HCT116 (cell line): ENCODE measurements around the gene TAF12. TPM values are rescaled to one million over a fixed set of nuclear protein-coding genes. Genes with fewer than 3 reads are reported as not detected.

Experiments used
- ATAC-seq: fragments of 200-7000 bp; cut with Tn5 transposase; 2 replicates; pipeline ENCODE4 v1.9.1; 2020; ENCODE audit warnings: mild to moderate bottlenecking, moderate library complexity
- BruUV-seq: library from RNA; stranded (reverse); fragments of 400-500 nt; replicated peaks from 2 replicates; lab custom pipeline; 2021; lab: Mats Ljungman, UMichigan
- CTCF ChIA-PET: fragments of 300-600 bp; sonication (Branson Sonifier 250); formaldehyde crosslinking; loops from one replicate; lab custom pipeline; 2021; ENCODE audit warnings: antibody characterized with exemption; lab: Charles Lee
- POLR2A ChIA-PET: fragments of 300-600, 350-600 bp; sonication (Branson Sonifier 250); formaldehyde crosslinking; loops from one replicate; lab custom pipeline; 2021; ENCODE audit warnings: antibody characterized with exemption; lab: Charles Lee
- RAD21 ChIA-PET, 2 experiments: fragments of 300-600 bp; sonication (Branson Sonifier 250); formaldehyde crosslinking; loops; one replicate each; lab custom pipeline; 2023; ENCODE audit warnings: low total read pairs in 2 of 2; ENCODE audit not compliant: uncharacterized antibody in 2 of 2, unreplicated experiment in 2 of 2, low non-redundant PET in 1 of 2; lab: Charles Lee
- DNase-seq: peaks from one replicate; pipeline ENCODE4 v3.0.0-alpha.2; 2010; ENCODE audit warnings: low read depth, low spot score
- H2AFZ ChIP-seq: fragments of 200-600 bp; shearing (Covaris generic), sonication (generic); 2 replicates; pipeline ENCODE4 v1.6.1; 2017; ENCODE audit warnings: low read depth, mixed run types, mixed read lengths, antibody characterized with exemption, low read length; ENCODE audit not compliant: poor library complexity, severe bottlenecking
- H3K27ac ChIP-seq: 2 replicates; pipeline ENCODE4 v1.5.1; 2012; ENCODE audit warnings: low read depth, low read length
- H3K27me3 ChIP-seq: fragments of 200-600 bp; sonication (generic); 2 replicates; pipeline ENCODE4 v1.6.1; 2016; ENCODE audit warnings: mixed run types, low read length, mixed read lengths; ENCODE audit not compliant: insufficient read depth
- H3K36me3 ChIP-seq, 2 experiments: fragments of 200-500 bp in 1 of 2; fragments of 200-600 bp in 1 of 2; sonication (Bioruptor generic) in 1 of 2; sonication (generic) in 1 of 2; 2 replicates each; pipeline versions ENCODE4 v1.5.1 to v1.6.1; 2014 to 2016; ENCODE audit warnings: low read length in 2 of 2, inconsistent platforms in 1 of 2, mixed read lengths in 1 of 2, mixed run types in 1 of 2; ENCODE audit not compliant: insufficient read depth in 2 of 2, control insufficient read depth in 1 of 2
- H3K4me1 ChIP-seq, 2 experiments: fragments of 200-600 bp in 1 of 2; sonication (generic) in 1 of 2; 2 replicates each; pipeline versions ENCODE4 v1.5.1 to v1.6.1; 2012 to 2017; ENCODE audit warnings: low read length in 2 of 2, inconsistent platforms in 1 of 2, mild to moderate bottlenecking in 1 of 2, mixed read lengths in 1 of 2, mixed run types in 1 of 2, moderate library complexity in 1 of 2; ENCODE audit not compliant: insufficient read depth in 2 of 2, control insufficient read depth in 1 of 2
- H3K4me2 ChIP-seq: fragments of 200-600 bp; sonication (generic); 2 replicates; pipeline ENCODE4 v1.6.1; 2017; ENCODE audit warnings: mixed run types, low read length, mixed read lengths
- H3K4me3 ChIP-seq, 2 experiments: fragments of 200-600 bp in 1 of 2; sonication (generic) in 1 of 2; replicated peaks in 1 of 2; 2 replicates each; pipeline ENCODE4 v1.5.1; 2011 to 2016; ENCODE audit warnings: low read length in 2 of 2, control low read depth in 1 of 2, low read depth in 1 of 2, mild to moderate bottlenecking in 1 of 2, mixed read lengths in 1 of 2, mixed run types in 1 of 2
- H3K79me2 ChIP-seq: fragments of 200-600 bp; sonication (generic); 2 replicates; pipeline ENCODE4 v1.6.1; 2017; ENCODE audit warnings: mild to moderate bottlenecking, mixed run types, low read length, moderate library complexity, mixed read lengths; ENCODE audit not compliant: insufficient read depth
- H3K9ac ChIP-seq: fragments of 200-600 bp; sonication (generic); 2 replicates; pipeline ENCODE4 v1.6.1; 2016; ENCODE audit warnings: low read length, mixed read lengths
- H3K9me2 ChIP-seq: fragments of 200-600 bp; sonication (generic), shearing (Covaris generic); 2 replicates; pipeline ENCODE4 v1.6.1; 2017; ENCODE audit warnings: mixed run types, mild to moderate bottlenecking, moderate library complexity; ENCODE audit not compliant: insufficient read depth
- H3K9me3 ChIP-seq, 2 experiments: fragments of 200-500 bp in 1 of 2; fragments of 200-600 bp in 1 of 2; sonication (Bioruptor generic) in 1 of 2; sonication (generic) in 1 of 2; 2 replicates each; pipeline ENCODE4 v1.6.1; 2014 to 2017; ENCODE audit warnings: low read length in 2 of 2, mixed read lengths in 2 of 2, inconsistent platforms in 1 of 2, low read depth in 1 of 2, mild to moderate bottlenecking in 1 of 2, mixed run types in 1 of 2, moderate library complexity in 1 of 2; ENCODE audit not compliant: control insufficient read depth in 1 of 2, insufficient read depth in 1 of 2
- H4K20me1 ChIP-seq: fragments of 200-600 bp; sonication (generic), shearing (Covaris generic); 2 replicates; pipeline ENCODE4 v1.6.1; 2017; ENCODE audit warnings: mixed run types, mild to moderate bottlenecking, moderate library complexity; ENCODE audit not compliant: insufficient read depth
- ELF1 ChIP-seq: IDR thresholded peaks from 2 replicates; pipeline ENCODE4 v1.6.1; 2012; ENCODE audit warnings: low read depth, borderline replicate concordance
- EZH2phosphoT487 ChIP-seq: fragments of 200-600 bp; IDR thresholded peaks from 2 replicates; pipeline ENCODE4 v1.6.1; 2018; ENCODE audit warnings: antibody characterized with exemption, borderline replicate concordance
- FOSL1 ChIP-seq: IDR thresholded peaks from 2 replicates; pipeline ENCODE4 v1.6.1; 2012; ENCODE audit warnings: low read depth
- SP1 ChIP-seq: IDR thresholded peaks from 2 replicates; pipeline ENCODE4 v1.6.1; 2012; ENCODE audit warnings: low read depth
- TCF7L2 ChIP-seq: IDR thresholded peaks from 2 replicates; pipeline ENCODE4 v1.7.0; 2011; ENCODE audit warnings: borderline replicate concordance, inconsistent platforms; ENCODE audit not compliant: insufficient read depth, insufficient read length; ENCODE audit errors: extremely low read depth
- YY1 ChIP-seq: IDR thresholded peaks from 2 replicates; pipeline ENCODE4 v1.6.1; 2011; ENCODE audit warnings: low read length, low read depth, moderate library complexity, mild to moderate bottlenecking; ENCODE audit not compliant: insufficient replicate concordance; ENCODE audit errors: extremely low read depth
- ZNF274 ChIP-seq: fragments of 200-500 bp; sonication (Bioruptor generic); IDR thresholded peaks from 2 replicates; pipeline ENCODE4 v1.6.1; 2014; ENCODE audit warnings: mild to moderate bottlenecking, low read depth, low read length, inconsistent platforms
- intact Hi-C: fragments of 100-400 bp; cut with micrococcal nuclease; formaldehyde crosslinking; loops from 2 replicates; pipeline ENCODE4 v1.10.0; 2022
- total RNA-seq: library from RNA; stranded (reverse); gene quantifications from one replicate; pipeline ENCODE4 v1.2.1, GENCODE V29; 2021; ENCODE audit not compliant: unreplicated experiment
- TF ChIP-seq, protein P1 (sequence below): IDR thresholded peaks from 2 replicates; pipeline ENCODE4 v1.6.1; 2012
- TF ChIP-seq, protein P2 (sequence below): IDR thresholded peaks from 2 replicates; pipeline ENCODE4 v1.6.1; 2012; ENCODE audit warnings: low read depth

TAF12 gene
- total RNA-seq, 1 experiment from 2014 or later: 39.0 TPM

DNA sequence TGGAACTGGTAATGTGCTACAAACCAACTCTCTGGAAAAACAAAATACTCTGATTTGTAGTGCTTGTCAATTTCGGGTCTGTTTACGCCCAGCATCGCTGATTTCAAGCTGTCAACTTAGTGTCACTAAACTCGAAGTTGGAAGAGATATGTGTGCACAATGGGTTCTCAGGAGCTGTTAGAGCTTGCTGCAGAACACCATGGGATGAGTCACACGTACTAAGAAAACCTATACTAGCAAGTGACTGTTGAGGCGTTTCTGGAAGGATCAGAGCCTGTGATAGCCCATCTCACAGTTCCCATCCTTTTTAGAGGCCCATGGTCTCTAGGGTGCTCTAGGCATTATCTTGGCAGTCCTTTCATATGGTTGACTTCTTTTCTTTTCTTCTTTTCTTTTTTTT lies 40.0 kb upstream of the TAF12 start:
- H4K20me1 ChIP-seq: no peaks in the 10 kb centered on the region
- RAD21 ChIA-PET: no interaction called here
- no peak overlapping the region for H3K4me3 ChIP-seq
- no peak overlapping the region for H3K4me2 ChIP-seq
- intact Hi-C loops: no loop called here
- no TSS peak for BruUV-seq
- no peaks in the 10 kb centered on the region for H3K9me2 ChIP-seq
- H3K27me3 ChIP-seq: no peaks in the 10 kb centered on the region
- H3K27ac ChIP-seq: no peak overlapping the region
- no peak for TF ChIP-seq SP1
- TF ChIP-seq EZH2phosphoT487: no peak
- TF ChIP-seq YY1: no peak
- TF ChIP-seq ZNF274: no peak
- no peak for TF ChIP-seq ELF1
- TF ChIP-seq, protein P1, sequence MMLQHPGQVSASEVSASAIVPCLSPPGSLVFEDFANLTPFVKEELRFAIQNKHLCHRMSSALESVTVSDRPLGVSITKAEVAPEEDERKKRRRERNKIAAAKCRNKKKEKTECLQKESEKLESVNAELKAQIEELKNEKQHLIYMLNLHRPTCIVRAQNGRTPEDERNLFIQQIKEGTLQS: no peak
- no peak for TF ChIP-seq FOSL1
- TF ChIP-seq, protein P2, sequence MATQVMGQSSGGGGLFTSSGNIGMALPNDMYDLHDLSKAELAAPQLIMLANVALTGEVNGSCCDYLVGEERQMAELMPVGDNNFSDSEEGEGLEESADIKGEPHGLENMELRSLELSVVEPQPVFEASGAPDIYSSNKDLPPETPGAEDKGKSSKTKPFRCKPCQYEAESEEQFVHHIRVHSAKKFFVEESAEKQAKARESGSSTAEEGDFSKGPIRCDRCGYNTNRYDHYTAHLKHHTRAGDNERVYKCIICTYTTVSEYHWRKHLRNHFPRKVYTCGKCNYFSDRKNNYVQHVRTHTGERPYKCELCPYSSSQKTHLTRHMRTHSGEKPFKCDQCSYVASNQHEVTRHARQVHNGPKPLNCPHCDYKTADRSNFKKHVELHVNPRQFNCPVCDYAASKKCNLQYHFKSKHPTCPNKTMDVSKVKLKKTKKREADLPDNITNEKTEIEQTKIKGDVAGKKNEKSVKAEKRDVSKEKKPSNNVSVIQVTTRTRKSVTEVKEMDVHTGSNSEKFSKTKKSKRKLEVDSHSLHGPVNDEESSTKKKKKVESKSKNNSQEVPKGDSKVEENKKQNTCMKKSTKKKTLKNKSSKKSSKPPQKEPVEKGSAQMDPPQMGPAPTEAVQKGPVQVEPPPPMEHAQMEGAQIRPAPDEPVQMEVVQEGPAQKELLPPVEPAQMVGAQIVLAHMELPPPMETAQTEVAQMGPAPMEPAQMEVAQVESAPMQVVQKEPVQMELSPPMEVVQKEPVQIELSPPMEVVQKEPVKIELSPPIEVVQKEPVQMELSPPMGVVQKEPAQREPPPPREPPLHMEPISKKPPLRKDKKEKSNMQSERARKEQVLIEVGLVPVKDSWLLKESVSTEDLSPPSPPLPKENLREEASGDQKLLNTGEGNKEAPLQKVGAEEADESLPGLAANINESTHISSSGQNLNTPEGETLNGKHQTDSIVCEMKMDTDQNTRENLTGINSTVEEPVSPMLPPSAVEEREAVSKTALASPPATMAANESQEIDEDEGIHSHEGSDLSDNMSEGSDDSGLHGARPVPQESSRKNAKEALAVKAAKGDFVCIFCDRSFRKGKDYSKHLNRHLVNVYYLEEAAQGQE: no peak
- TF ChIP-seq TCF7L2: no peak
- POLR2A ChIA-PET: interaction anchor here (1.6 kb wide), 1 partner anchor 34 kb away, joined by 7 read pairs; the partner anchor contains the start of gene RNU11
- no peak overlapping the region for H2AFZ ChIP-seq
- peaks cover 6% of the 10 kb centered on the region; the same call in 1 of the 2 replicates for H3K79me2 ChIP-seq
- no peak for ATAC-seq
- CTCF ChIA-PET: no interaction called here
- no peak overlapping the region for H3K9ac ChIP-seq
- no peaks in the 10 kb centered on the region for H3K9me3 ChIP-seq
- H3K4me1 ChIP-seq: no peaks in the 10 kb centered on the region
- peaks cover 0 to 3% of the 10 kb centered on the region in 2 experiments; a peak in 1 of 4 replicates for H3K36me3 ChIP-seq
- DNase-seq: no peak
